ENCODE results near the gene KDM4B.

DNA sequence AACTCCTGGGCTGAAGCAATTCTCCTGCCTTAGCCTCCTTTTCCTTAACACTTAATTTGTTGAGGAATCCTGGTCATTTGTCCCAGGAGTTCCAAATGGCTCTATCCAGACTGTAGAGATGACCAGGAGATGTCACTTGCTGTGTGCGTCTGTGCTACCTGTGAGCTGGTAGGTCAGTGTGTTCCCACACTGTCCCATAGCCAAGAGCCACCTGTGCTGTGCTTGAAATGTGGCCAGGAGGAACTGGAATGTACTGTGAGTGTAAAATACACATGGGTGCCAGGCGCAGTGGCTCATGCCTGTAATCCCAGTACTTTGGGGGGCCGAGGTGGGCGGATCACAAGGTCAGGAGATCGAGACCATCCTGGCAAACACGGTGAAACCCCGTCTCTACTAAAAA is 29.4 kb upstream of the KDM4B start:
- TF ChIP-seq POLR2AphosphoS5 (IDR thresholded peaks at IDR 0.05) (no peak), CTCF (IDR thresholded peaks at IDR 0.05) (no peak), EP300 (IDR thresholded peaks at IDR 0.05; ENCODE audit: low read depth) (no peak)

All from transverse colon (tissue), 4 donors.